GF-D8 (cell line): ENCODE measurements around the gene TSC2.
"Not testable (repeated sequence)": the region's sequence is repeated elsewhere in the genome, so short reads cannot be mapped to it uniquely, and the experiment has no call there.

Source experiments
- DNase-seq: peaks from one replicate; lab custom pipeline; 2025; lab: John Stamatoyannopoulos, UW

TSC2 gene

DNA sequence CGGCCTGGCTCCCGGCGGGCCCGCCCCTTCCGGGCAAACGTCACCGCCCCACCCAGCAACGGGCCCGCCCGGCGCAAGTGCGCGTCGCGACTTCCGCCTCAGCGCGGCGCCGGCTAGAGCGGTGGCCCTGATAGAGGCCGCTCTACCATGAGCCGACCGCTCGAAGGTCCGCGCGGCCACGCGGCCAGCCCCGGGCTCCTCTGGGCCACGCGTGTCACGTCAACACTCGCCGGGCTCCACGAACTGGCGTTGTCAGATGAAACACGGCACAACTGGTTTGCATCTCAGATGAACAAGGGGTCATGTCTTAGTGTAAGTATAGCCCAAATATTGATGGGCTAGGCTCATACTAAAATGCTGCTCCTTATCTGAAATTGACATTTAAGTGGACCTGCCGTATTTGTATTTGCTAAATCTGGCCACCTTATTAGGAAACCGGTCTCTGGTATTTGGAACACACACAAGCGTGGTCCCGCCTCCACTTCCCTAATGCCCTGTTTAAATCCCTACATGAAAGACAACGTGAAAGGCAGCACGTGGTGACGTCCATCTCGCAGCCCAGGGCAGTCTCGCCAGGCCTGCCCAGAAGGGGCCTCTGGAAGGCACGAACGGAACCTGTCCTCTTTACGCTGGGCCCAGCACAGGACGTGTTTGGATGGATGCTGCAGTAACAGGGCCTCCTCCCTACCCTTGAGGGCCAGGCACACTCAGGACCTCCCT lies 37.8 kb upstream of the TSC2 start, which contains the start of gene ZNF598:
TSS of gene ZNF598 (minus strand) at position 31 of the 720 bp plus-strand sequence.
- DNase-seq, result peak; percentile 55

DNA sequence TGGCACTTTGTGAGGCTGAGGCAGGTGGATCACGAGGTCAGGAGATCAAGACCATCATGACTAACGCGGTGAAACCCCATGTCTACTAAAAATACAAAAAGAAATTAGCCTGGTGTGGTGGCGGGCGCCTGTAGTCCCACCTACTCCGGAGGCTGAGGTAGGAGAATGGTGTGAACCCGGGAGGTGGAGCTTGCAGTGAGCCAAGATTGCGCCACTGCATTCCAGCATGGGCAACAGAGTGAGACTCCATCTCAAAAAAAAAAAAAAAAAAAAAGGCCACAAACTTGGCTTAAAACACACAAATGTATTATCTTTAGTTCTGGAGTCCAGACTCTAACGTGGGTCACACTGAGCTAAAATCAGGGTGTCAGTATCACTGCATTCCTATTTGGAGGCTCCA lies 36.1 kb upstream of the TSC2 start:
- DNase-seq, result not testable (repeated sequence)

DNA sequence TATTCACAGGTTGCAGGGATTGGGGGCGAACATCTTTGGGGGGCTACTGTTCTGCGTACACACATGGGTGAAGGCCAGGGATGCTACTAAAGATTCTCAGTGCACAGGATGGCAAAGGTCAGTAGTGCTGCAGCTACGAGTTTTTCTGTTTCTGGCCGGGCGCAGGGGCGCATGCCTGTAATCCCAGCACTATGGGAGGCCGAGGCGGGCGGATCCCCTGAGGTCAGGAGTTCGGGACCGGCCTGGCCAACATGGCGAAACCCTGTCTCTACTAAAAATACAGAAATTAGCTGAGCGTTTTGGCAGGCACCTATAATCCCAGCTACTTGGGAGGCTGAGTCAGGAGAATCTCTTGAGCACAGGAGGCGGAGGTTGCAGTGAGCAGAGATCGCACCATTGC lies 34.3 kb upstream of the TSC2 start:
- no peak for DNase-seq

DNA sequence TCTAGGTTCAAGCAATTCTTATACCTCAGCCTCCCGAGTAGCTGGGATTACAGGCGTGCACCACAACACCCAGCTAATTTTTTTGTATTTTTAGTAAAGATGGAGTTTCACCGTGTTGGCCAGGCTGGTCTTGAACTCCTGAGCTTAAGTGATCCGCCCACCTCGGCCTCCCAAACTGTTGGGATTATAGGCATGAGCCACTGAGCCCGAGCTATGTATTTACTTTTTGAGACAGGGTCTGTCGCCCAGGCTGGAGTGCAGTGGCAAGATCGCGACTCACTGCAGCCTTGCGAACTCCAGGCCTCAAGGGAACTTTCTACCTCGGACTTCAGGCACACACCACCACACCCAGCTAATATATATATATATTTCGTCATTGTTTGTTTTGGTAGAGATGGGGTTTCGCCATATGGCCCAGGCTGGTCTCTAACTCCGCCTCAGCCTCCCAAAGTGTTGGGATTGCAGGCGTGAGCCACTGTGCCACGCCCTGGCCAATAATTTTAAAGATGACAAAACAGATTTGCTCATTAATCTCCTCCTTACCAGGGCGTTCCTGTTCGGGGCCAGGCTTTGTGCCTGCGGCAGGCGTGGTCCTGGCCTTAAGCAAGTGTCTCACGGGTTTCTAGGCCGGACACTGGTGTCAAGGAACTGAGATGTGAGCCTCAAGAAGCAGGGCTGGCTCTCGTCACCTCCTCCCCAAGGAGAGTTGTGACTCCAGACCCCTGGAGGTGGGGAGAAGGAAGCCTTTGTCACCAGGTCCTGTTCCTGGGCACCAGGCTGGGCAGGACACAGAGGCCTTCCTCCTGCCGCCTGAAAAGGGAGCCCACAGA lies 32.5 kb upstream of the TSC2 start:
- DNase-seq, result no peak

DNA sequence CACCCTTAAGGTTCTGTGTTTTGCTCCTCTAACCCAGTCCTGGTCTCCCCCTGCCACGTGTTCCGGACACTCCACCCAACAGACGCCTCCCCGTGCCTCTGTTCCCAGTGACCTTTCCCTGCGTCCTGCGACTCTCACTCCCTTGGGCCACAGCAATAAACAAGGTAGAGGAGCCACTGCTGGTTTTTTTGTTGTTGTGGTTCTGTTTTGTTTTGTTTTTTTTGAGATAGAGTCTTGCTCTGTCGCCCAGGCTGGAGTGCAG lies 31.9 kb upstream of the TSC2 start:
- DNase-seq, result no peak

DNA sequence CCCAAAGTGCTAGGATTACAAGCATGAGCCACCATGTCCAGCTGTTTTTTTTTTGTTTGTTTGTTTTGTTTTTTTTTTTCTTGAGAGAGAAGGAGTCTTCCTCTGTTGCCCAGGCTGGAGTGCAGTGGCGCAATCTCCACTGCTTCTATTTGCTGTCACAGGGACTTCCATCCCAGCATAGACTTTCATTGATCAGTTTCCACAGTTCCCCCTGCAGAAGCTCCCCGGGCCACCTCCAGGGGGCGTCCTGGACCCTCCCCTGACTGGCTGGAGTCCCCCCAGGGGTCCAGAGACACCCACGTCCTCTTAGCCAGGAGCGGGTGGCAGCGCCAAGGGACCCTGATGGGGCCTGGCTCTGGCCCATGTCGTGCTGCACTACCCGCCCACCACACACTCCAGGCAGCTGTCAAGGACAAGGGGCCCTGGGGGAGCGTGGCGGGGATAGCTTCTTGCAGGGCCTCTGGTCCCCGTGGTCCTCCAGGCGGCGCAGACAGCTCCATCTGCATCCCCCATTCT lies 31.3 kb upstream of the TSC2 start:
- DNase-seq, result no peak

DNA sequence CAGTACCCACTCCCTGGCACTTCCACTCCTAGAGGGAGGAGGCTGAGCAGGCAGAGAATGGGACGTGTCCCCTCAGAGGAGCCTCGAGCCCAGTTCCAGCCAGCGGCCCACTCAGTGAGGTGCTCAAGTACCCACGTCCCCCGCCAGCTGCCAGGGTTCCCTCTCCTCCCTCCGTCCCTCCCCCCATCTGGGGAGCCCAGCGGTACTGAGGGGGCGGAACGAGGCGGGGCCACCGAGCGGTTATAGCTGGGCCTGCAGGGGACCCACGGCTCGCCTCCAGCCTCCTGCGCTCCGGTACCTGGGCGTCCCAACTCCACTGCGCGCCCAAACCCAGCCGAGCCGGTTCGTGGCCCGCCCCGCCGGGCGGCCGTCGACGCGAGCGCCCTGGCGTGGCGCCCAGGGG lies 28.3 kb upstream of the TSC2 start, which contains the start of gene NPW:
TSS of gene NPW (plus strand) at position 268 of the 403 bp plus-strand sequence.
- no peak for DNase-seq

DNA sequence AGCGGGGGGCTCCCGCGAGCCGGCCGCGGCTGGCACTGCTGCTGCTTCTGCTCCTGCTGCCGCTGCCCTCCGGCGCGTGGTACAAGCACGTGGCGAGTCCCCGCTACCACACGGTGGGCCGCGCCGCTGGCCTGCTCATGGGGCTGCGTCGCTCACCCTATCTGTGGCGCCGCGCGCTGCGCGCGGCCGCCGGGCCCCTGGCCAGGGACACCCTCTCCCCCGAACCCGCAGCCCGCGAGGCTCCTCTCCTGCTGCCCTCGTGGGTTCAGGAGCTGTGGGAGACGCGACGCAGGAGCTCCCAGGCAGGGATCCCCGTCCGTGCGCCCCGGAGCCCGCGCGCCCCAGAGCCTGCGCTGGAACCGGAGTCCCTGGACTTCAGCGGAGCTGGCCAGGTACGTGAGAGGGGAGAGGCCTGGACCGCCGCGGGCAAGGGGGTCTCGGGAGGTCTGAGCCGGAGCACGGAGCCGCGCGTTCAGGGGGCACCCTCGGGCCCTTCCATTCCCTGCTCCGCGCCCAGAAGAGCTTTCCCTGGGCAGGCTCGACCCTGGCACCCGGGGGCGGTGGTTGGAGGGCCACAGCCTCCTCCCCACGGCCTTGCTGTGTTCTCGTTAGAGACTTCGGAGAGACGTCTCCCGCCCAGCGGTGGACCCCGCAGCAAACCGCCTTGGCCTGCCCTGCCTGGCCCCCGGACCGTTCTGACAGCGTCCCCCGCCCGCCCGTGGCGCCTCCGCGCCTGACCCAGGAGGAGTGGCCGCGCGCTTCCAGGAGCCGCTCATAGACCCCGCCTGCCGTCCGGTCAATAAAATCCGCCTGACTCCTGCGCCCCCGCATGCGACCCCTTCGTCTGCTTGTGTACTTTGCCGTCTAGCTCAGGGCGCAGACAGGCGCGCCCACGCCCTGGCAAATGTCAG lies 27.6 kb upstream of the TSC2 start:
- DNase-seq, result no peak

DNA sequence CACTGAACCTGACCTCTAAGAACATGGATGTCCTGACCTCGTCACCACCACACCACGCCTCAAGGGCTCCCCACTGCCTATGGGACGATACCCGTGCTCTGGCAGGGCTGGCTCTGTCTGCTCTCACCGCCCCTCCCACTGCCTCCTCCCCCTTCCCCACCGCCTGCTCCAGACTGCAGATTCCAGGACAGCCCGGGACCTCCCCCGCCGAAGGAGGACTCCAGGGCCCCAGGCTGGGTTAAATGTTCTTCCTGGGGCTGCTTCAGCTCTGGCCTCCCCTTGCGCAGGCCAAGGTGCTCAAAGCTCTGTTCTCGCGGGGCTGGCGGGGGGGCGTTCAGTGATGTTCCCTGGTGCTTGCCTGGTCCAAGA lies 25.1 kb upstream of the TSC2 start:
- DNase-seq, result no peak

DNA sequence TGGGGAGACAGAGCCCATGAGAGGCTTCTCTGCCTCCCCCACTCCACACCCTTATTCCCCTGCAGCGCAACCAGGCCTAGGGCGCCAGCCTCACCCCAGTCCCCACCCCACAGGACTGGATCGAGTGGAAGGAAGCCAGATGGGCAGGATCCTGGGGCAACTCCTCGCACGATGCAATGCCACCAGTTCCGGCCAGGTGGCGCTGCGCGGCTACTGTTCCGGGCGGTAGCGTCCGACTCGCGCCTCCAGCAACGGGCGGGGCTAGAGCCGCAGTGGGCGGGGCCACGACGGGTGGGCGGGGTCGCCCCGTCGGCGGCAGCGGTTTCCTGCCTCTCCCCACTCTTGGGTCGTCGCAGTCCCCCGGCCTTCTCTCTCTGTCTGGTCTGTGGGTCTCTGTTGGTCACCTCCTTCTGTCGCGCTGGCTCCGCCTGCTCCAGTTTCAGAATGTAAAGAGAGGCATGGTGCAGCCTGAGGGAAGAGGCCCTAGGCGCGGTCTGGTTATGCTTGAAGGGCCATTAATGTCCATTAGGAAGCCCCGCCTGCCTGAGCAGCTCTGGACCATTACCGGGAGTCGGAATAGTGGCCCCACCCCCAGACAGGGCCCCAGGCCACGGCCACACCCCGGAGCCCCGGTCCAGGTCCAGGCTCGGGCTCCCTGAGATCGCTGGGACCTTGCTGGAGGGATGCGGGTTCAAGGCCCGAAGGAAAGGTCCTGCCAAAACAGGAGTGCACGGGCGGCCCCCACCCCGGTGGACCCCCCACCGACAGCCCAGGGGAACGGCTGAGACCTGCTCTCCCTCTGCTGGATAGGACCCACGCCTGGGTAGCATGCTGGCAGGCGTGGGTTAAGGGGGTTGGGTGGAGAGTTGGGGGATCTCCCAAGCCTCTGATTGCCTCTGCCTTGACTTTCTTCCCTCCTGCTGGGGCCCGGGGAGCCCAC lies 24.4 kb upstream of the TSC2 start:
- DNase-seq, result peak; percentile 51

DNA sequence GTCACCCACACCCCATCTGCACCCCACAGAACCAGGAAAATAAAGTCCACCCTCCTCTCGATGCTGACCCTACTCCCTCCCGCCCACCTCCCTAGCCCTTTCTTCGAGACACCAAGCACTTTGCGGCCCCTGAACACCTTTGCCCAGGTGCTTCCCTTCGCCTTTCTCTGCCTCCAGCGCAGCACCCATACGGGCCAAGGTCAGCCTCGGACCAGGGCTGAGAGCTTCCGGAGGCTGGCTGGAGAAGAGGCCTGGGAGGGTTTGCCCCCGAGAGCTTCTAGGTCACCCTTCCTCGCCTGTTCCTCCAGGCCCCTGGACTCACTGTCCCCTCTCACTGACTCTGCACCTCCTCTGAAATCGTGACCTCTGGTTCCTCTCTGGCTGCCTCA lies 23.8 kb upstream of the TSC2 start:
- no peak for DNase-seq

DNA sequence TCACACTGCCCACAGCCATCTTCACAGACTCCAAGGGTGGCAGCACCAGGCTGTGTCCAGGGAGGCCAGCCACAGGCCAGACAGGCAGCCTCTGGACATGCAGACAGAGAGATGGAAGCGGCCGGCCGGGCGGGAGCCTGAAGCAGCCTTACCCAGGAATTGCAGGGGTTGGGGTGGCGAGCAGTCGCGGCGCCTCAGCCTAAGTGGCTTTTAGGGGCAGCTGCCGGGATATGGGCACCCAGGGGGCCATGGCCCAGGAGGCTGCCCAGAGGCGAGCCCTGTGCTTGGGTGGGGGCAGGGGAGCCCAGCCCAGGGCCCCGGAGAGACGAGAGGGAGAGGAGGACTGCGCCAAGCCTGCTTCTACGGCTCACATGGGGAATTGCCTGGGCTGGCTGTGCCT lies 22.5 kb upstream of the TSC2 start:
- DNase-seq, result no peak

DNA sequence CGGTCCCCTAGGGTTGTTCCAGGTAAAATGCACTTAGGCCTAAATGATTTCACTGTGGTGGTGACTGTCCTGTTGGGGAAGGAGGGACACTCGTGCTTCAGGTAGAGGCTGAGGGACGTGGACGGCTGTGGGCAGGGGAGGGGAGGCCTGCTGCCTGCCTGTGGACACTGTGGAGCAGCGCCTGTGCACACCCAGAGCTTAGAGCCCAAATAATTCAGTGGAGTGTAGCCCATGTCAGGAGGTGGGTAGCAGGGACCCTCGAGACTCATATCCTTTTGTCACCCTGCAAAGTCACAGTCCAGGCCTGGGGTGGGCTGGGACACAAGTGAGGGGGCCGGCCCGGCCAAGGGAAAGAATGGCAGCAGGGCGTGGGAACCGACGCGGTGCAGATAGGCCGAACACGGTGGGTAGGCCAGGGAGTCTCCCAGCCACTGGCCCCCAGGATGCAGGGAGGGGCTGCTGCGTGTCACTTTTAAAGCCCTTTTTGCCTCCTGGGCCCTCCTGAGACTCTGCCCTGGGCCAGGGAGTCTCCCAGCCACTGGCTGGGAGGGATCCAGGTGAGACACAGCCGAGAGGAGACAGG lies 21.8 kb upstream of the TSC2 start:
- no peak for DNase-seq

DNA sequence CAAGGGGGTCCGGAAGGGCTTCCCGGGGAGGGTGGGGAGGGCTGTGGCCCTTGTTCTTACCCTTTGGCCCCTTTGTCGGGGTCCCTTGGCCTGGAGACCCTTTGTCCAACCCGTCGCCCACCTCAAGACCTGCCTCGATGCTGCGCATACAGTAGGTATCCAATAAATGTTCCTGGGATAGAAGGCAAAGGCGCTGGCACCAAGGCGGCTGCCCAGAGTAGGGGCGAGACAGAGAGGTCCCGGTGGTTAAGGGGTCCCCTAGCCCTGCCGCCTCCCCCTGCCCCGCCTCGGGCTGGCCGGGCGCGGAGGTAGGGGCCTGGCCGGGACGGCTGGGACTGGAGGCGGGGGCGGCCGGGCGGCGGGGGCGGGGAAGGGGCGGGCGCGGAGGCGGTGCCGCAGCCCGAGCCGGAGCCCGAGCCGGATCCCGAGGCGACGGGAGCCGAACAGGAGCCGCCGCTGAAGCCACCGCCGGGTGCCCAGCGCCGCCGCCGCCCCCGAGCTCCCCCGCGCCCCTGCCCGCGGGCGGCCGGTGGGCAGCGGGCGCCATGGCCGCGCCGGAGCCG lies 21.2 kb upstream of the TSC2 start, which contains the start of gene NHERF2:
TSS of gene NHERF2 (plus strand) at position 442 of the 563 bp plus-strand sequence. CDS start at position 546, 104 bp downstream.
- no peak for DNase-seq

DNA sequence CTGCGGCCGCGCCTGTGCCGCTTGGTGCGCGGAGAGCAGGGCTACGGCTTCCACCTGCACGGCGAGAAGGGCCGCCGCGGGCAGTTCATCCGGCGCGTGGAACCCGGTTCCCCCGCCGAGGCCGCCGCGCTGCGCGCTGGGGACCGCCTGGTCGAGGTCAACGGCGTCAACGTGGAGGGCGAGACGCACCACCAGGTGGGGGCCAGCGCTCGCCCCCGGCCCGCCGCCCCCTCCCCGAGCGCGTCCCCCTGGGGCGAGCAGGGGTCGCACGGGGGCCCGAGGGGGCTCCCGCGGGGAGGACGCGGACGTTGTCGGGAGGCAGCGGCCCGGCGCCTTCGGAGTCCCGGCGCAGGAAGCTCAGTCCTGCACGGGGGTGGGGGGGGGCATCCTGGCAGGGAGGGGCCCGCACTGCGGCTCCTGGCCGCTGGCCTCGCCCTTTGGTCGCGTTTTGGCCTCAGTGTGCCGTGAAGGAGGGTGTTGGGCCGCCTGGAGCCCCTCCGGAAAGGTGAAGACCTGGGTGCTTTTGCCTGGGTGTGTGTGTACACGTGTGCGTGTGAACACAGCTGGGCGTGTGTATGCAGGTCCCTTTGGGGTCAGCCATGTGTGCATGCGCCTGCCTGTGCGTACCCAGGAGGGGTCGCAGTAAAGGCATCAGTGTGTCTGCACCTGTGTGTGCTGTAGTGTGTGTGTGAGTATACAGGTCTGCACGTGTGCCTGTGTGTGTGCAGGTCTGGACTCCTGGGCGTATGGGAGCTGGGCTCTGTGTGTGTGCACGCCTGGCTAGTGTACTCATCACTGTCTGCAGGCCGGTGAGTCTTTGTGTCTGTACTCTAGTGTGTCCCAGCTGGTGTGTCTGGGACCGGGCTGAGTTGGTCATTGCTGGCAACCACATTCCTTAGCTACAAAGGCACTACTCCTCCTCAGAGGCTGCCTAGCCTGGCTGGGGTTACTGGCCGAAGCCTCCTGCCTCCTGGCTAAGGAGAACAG lies 20.5 kb upstream of the TSC2 start:
- DNase-seq, result no peak

DNA sequence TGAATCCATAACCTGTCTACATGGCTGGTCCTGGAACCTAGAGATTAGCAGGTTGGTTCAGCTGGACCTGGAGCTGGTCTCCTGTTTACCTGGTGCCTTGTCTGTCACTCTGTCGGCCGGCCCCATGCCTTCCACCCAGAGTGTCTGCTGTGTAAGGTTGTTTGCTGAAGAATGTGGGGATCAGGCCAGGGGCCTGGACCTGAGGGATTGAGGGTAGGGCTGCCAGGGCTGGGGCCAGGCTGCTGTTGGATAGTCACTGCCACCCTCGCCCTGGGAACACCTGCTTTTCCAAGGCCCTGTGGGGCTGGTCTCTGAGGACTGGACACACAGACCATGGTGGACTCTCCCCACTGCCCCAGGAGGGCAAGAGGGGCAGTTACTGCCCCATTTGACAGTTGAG lies 19.6 kb upstream of the TSC2 start:
- DNase-seq, result no peak

DNA sequence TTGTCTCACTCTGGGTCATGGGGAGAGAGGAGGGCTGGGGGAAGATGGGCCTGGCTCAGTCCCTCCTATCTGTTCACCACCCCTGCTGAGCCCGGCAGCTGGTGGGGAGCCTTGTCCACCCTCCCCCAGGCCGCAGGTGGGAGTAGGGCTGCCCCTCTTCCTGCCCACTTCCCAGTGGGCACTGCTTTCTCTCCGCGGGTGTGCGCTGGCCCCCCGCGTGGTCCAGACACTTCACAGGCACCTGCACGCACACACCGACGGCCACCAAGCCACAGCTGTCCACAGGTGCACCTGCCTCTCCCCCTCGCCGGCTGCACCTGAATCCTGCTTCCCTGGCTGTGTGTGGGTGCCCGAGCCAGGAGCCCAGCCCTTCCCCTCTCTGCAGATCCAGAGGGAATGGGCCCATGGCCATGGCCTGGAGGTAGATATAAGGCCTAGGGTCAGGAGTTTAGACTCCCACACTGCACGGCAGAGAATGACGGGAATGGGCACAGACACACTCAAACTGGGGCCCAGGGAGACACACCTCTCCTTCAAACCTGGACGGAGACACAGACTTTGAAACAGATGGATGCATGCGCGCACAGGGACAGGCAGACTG lies 19.1 kb upstream of the TSC2 start:
- no peak for DNase-seq

DNA sequence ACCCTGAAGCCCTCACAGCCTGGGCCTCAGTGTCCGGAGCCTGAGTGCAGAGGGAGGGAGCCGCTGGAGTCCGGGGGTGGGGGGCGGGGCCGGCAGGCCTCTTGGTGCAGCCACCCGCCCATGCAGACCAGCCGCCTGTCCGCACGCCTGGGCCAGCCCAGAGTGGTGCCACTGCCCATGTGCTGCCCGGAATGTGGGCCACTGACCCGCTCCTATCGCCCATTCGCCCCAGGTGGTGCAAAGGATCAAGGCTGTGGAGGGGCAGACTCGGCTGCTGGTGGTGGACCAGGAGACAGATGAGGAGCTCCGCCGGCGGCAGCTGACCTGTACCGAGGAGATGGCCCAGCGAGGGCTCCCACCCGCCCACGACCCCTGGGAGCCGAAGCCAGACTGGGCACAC lies 18.4 kb upstream of the TSC2 start:
- no peak for DNase-seq

DNA sequence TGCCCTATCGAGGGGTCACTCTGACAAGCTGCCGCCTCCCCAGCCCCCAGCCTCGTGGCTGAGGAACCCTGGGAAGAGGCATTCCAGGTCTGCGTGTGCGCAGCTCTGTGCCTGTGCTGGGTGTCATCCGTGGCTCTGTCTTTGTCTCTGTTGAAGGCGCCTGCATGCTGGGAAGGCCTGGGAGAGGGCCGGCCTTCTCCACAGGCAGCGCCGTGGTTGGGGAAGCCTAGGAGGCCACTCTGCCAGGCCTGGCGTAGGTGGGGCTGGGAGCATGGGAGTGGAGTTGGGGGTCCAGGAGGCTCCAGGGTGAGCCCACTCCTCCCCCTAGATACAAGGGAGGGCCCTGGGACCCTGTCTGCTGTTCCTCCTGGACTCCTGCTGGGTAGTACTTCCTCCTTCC lies 17.7 kb upstream of the TSC2 start:
- DNase-seq, result no peak
